K562 (cell line): ENCODE results near the gene GADD45B. TPM values are rescaled to one million over a fixed set of nuclear protein-coding genes. Genes with fewer than 3 reads are reported as not detected.

ENCODE experiments used
- ATAC-seq: fragments of 200-7000 bp; cut with Tn5 transposase; 3 replicates; pipeline ENCODE4 v1.9.1; 2020; ENCODE audit warnings: moderate library complexity
- BruUV-seq: library from RNA; stranded (reverse); fragments of 400-500 nt; replicated peaks from 2 replicates; lab custom pipeline; 2021; lab: Mats Ljungman, UMichigan
- CTCF ChIA-PET: fragments of 300-600 bp; formaldehyde crosslinking; extraction: SDS; loops from one replicate; lab custom pipeline; 2021; ENCODE audit warnings: low intra/inter-chr PET ratio; lab: Yijun Ruan, JAX
- POLR2A ChIA-PET: fragments of 300-600, 350-650 bp; sonication (Branson Sonifier 250); formaldehyde crosslinking; extraction: SDS; loops from one replicate; lab custom pipeline; 2021; ENCODE audit warnings: antibody characterized with exemption, inconsistent platforms; lab: Yijun Ruan, JAX
- DNase-seq, 4 experiments: peaks; one replicate each; pipeline versions ENCODE4 v3.0.0 to v3.0.0-alpha.2; 2011 to 2018; ENCODE audit warnings: low spot score in 3 of 4, mixed read lengths in 3 of 4; ENCODE audit errors: extremely low read depth in 1 of 4
- FAIRE-seq: peaks from 2 replicates; lab custom pipeline; 2011; peaks lifted over from hg19 to GRCh38; lab: Jason Lieb, UNC
- H2AFZ ChIP-seq: 2 replicates; pipeline ENCODE4 v1.6.0; 2011; ENCODE audit warnings: low read depth, low read length, control low read depth, inconsistent platforms
- H3K27ac ChIP-seq: fragments of 200-600 bp; 3 replicates; pipeline ENCODE4 v1.8.0; 2011; ENCODE audit warnings: low read depth, mild to moderate bottlenecking, control low read depth, inconsistent platforms, low read length, moderate library complexity, mixed read lengths; ENCODE audit errors: extremely low read depth
- H3K27me3 ChIP-seq, 2 experiments: fragments of 300-600 bp in 1 of 2; 2 replicates in 1 of 2; 3 replicates in 1 of 2; pipeline versions ENCODE4 v1.6.0 to v1.8.0; 2011; ENCODE audit warnings: inconsistent platforms in 2 of 2, low read length in 2 of 2, mild to moderate bottlenecking in 1 of 2, mixed read lengths in 1 of 2, moderate library complexity in 1 of 2; ENCODE audit not compliant: control insufficient read depth in 2 of 2, insufficient read depth in 2 of 2
- H3K36me3 ChIP-seq: fragments of 300-600 bp; 3 replicates; pipeline ENCODE4 v1.8.0; 2011; ENCODE audit warnings: mild to moderate bottlenecking, low read length, inconsistent platforms; ENCODE audit not compliant: control insufficient read depth, insufficient read depth
- H3K4me1 ChIP-seq, 2 experiments: fragments of 200-600 bp in 1 of 2; replicated peaks in 1 of 2; 2 replicates in 1 of 2; 3 replicates in 1 of 2; pipeline versions ENCODE4 v1.5.1 to v1.8.0; 2011; ENCODE audit warnings: inconsistent platforms in 2 of 2, low read length in 2 of 2, mild to moderate bottlenecking in 1 of 2, mixed read lengths in 1 of 2, moderate library complexity in 1 of 2; ENCODE audit not compliant: control insufficient read depth in 2 of 2, insufficient read depth in 2 of 2
- H3K4me2 ChIP-seq: 2 replicates; pipeline ENCODE4 v1.6.1; 2011; ENCODE audit warnings: low read length, control low read depth, inconsistent platforms, mixed read lengths; ENCODE audit not compliant: insufficient read depth
- H3K4me3 ChIP-seq: fragments of 200-600 bp; sonication (generic), shearing (Covaris generic); 2 replicates; pipeline ENCODE4 v1.5.1; 2016; ENCODE audit warnings: control low read depth, inconsistent platforms
- H3K79me2 ChIP-seq: fragments of 200-600 bp; 3 replicates; pipeline ENCODE4 v1.8.0; 2011; ENCODE audit warnings: low read length, inconsistent platforms; ENCODE audit not compliant: control insufficient read depth, insufficient read depth
- H3K9ac ChIP-seq, 2 experiments: 2 replicates each; pipeline versions ENCODE4 v1.6.0 to v1.6.1; 2011; ENCODE audit warnings: low read depth in 2 of 2, low read length in 2 of 2, control low read depth in 1 of 2, inconsistent platforms in 1 of 2, mild to moderate bottlenecking in 1 of 2, mixed read lengths in 1 of 2; ENCODE audit not compliant: insufficient read depth in 1 of 2
- H3K9me1 ChIP-seq: one replicate; pipeline ENCODE4 v1.6.0; 2011; ENCODE audit warnings: inconsistent platforms, mild to moderate bottlenecking, low read length, moderate library complexity; ENCODE audit not compliant: control insufficient read depth, insufficient read depth
- H3K9me3 ChIP-seq: replicated peaks from 2 replicates; pipeline ENCODE4 v1.5.1; 2011; ENCODE audit warnings: low read depth, low read length, inconsistent platforms; ENCODE audit not compliant: control insufficient read depth, insufficient read depth
- H4K20me1 ChIP-seq: replicated peaks from 2 replicates; pipeline ENCODE4 v1.6.1; 2011; ENCODE audit warnings: low read length, inconsistent platforms, mixed read lengths; ENCODE audit not compliant: control insufficient read depth, insufficient read depth
- NR2F6 ChIP-seq: fragments of 450-650 bp; formaldehyde crosslinking; IDR thresholded peaks from 2 replicates; pipeline ENCODE4 v1.4.0; 2020; ENCODE audit warnings: mild to moderate bottlenecking
- TFAM ChIP-seq: fragments of 250-450 bp; sonication (Bioruptor Pico); conservative IDR thresholded peaks from 2 replicates; pipeline ENCODE4 v1.5.0; 2021; ENCODE audit warnings: mild to moderate bottlenecking, moderate library complexity
- ZSCAN32 ChIP-seq: fragments of 450-650 bp; formaldehyde crosslinking; IDR thresholded peaks from 2 replicates; pipeline ENCODE4 v1.4.0; 2020; ENCODE audit warnings: mild to moderate bottlenecking, moderate library complexity
- WGBS: fragments of 100-300 bp; shearing (Covaris generic); methylation state at CpG from one replicate; pipeline ENCODE4 v1.1.6; 2016; ENCODE audit warnings: low coverage, mixed read lengths; ENCODE audit not compliant: insufficient coverage; ENCODE audit errors: missing lambda C conversion rate; 5-methylcytosine and 5-hydroxymethylcytosine counted together
- in situ Hi-C: fragments of 300-500 bp; cut with MboI; formaldehyde crosslinking; loops from 4 replicates; pipeline ENCODE4 v1.15.0; 2018; ENCODE audit warnings: inconsistent platforms, mixed read lengths
- intact Hi-C: fragments of 100-400 bp; cut with micrococcal nuclease; formaldehyde crosslinking; loops from 2 replicates; pipeline ENCODE4 v1.14.2; 2022
- polyA plus RNA-seq, 8 experiments: library from polyadenylated mRNA; depleted of rRNA in 4 of 8; stranded (reverse) in 5 of 8; unstranded in 3 of 8; fragments of >200 nt; fragmentation: Nextera tagmentation in 2 of 8; fragmentation: Illumina TruSeq in 1 of 8; extraction: Ambion mirVana in 2 of 8; extraction: Trizol in 1 of 8; gene quantifications; 2 replicates each; pipeline versions ENCODE4 v1.2.1 to v1.2.3, GENCODE V29; 2011 to 2014; ENCODE audit warnings: inconsistent platforms in 1 of 8, missing spikeins in 1 of 8
- total RNA-seq, 7 experiments: library from RNA; depleted of rRNA in 6 of 7; stranded (reverse); fragments of >200 nt in 6 of 7; fragmentation: Illumina TruSeq in 2 of 7; extraction: Trizol in 2 of 7; gene quantifications; 2 replicates each; pipeline versions ENCODE4 v1.2.1 to v1.2.3, GENCODE V29; 2011 to 2021; ENCODE audit warnings: low replicate concordance in 1 of 7
- TF ChIP-seq, protein P1 (sequence below): sonication (generic); formaldehyde crosslinking; IDR thresholded peaks from 2 replicates; pipeline ENCODE4 v1.8.1; 2023; ENCODE audit warnings: mild to moderate bottlenecking, missing genetic modification reagents, moderate library complexity
- TF ChIP-seq, protein P2 (sequence below): sonication (generic); formaldehyde crosslinking; IDR thresholded peaks from 2 replicates; pipeline ENCODE4 v1.8.0; 2022; ENCODE audit warnings: mild to moderate bottlenecking, missing genetic modification reagents
- TF ChIP-seq, protein P3 (sequence below): sonication (generic); formaldehyde crosslinking; IDR thresholded peaks from 2 replicates; pipeline ENCODE4 v1.8.0; 2022; ENCODE audit warnings: mild to moderate bottlenecking, missing genetic modification reagents, borderline replicate concordance

Gene GADD45B
- total and polyA plus RNA-seq, 9 of the 15 experiments (the other 6 are each of a cell fraction or from before 2014, with no cell fraction given): 0.06 to 4.1 (median 2.1) TPM

DNA sequence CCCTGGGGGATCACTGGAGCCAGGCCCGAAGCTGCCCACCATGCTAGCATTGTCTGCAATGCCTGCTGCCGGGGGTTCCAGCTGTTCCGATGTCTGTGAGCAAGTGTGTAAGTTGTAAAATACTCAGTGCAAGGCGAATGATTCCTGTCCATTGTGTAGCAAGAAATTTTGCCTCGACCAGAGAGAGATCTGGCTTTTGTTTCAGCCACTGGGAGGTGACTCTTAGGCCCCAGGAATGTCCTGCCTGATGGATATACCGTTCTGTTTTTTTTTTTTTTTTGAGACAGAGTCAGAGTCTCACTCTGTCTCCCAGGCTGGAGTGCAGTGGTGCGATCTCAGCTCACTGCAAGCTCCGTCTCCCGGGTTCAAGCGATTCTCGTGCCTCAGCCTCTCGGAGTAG lies 7.3 kb upstream of the GADD45B start:
- DNase-seq (no peak), FAIRE-seq (no peak), ATAC-seq (no peak)
- Histone ChIP-seq H3K4me2 (no peak overlapping the region), H3K9ac (no peak overlapping the region; a peak in 1 of 4 replicates), H3K36me3 (no peaks in the 10 kb centered on the region), H3K9me1 (no peaks in the 10 kb centered on the region), H3K27me3 (no peaks in the 10 kb centered on the region), H3K79me2 (no peaks in the 10 kb centered on the region), H3K9me3 (no peaks in the 10 kb centered on the region), H3K4me3 (no peak overlapping the region), H3K27ac (no peak overlapping the region), H3K4me1 (peaks cover 3 to 6% of the 10 kb centered on the region in 2 experiments; a peak in 2 of 5 replicates), H4K20me1 (no peaks in the 10 kb centered on the region), H2AFZ (no peak overlapping the region)
- in situ Hi-C loops: no loop called here
- POLR2A ChIA-PET: interaction anchor here (0.7 to 1.0 kb wide), 2 partner anchors 12 to 111 kb away, joined by 3 to 4 read pairs; partner anchors contain the start of gene LMNB2
- WGBS: 81% methylated on average over 9 of the region's 12 CpGs
- no TSS peak for BruUV-seq
- intact Hi-C loops: no loop called here
- TF ChIP-seq, protein P1, sequence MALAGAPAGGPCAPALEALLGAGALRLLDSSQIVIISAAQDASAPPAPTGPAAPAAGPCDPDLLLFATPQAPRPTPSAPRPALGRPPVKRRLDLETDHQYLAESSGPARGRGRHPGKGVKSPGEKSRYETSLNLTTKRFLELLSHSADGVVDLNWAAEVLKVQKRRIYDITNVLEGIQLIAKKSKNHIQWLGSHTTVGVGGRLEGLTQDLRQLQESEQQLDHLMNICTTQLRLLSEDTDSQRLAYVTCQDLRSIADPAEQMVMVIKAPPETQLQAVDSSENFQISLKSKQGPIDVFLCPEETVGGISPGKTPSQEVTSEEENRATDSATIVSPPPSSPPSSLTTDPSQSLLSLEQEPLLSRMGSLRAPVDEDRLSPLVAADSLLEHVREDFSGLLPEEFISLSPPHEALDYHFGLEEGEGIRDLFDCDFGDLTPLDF (CRISPR knock-in tag): no peak
- TF ChIP-seq, protein P2, sequence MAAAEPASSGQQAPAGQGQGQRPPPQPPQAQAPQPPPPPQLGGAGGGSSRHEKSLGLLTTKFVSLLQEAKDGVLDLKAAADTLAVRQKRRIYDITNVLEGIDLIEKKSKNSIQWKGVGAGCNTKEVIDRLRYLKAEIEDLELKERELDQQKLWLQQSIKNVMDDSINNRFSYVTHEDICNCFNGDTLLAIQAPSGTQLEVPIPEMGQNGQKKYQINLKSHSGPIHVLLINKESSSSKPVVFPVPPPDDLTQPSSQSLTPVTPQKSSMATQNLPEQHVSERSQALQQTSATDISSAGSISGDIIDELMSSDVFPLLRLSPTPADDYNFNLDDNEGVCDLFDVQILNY: no peak
- no peak for TF ChIP-seq ZSCAN32
- TF ChIP-seq, protein P3, sequence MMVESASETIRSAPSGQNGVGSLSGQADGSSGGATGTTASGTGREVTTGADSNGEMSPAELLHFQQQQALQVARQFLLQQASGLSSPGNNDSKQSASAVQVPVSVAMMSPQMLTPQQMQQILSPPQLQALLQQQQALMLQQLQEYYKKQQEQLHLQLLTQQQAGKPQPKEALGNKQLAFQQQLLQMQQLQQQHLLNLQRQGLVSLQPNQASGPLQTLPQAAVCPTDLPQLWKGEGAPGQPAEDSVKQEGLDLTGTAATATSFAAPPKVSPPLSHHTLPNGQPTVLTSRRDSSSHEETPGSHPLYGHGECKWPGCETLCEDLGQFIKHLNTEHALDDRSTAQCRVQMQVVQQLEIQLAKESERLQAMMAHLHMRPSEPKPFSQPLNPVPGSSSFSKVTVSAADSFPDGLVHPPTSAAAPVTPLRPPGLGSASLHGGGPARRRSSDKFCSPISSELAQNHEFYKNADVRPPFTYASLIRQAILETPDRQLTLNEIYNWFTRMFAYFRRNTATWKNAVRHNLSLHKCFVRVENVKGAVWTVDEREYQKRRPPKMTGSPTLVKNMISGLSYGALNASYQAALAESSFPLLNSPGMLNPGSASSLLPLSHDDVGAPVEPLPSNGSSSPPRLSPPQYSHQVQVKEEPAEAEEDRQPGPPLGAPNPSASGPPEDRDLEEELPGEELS (CRISPR knock-in tag): no peak
- TF ChIP-seq NR2F6: no peak
- no peak for TF ChIP-seq TFAM (CRISPR knock-in tag)
- CTCF ChIA-PET: no interaction called here
